Measurements from ENCODE around the gene MXD3. TPM values are rescaled to one million over a fixed set of nuclear protein-coding genes. Genes with fewer than 3 reads are reported as not detected.

The MXD3 gene
- total and polyA plus RNA-seq, 10 of the 15 experiments (the other 5 are each of a cell fraction or from before 2014, with no cell fraction given), result 0.24 to 29.8 (median 13.5) TPM

- TF ChIP-seq REST (IDR thresholded peaks at IDR 0.05; ENCODE audit: low read depth, low read length) (0 out of 2 replicates have a peak, but pooled peaks have one; percentile 9), MYB (IDR thresholded peaks at IDR 0.05; ENCODE audit: borderline replicate concordance, low read depth, low read length) (peak; percentile 78), LARP7 (IDR thresholded peaks at IDR 0.05) (peak; percentile 88), MYC (IDR thresholded peaks at IDR 0.05; ENCODE audit: insufficient read depth, insufficient read length, insufficient replicate concordance, low read length, severe bottlenecking) (peak; percentile 58), SRF (IDR thresholded peaks at IDR 0.05; ENCODE audit: low read depth in 2 of 2, low read length in 2 of 2) (peak; percentile 54 to 85; a peak in 3 of 4 replicates), RELA (IDR thresholded peaks at IDR 0.05; ENCODE audit: borderline replicate concordance, partially characterized antibody) (peak; percentile 58), GATAD2B (conservative IDR thresholded peaks at IDR 0.05; ENCODE audit: low read depth) (peak; percentile 91; the same call in 1 of the 2 replicates), CTCF (IDR thresholded peaks at IDR 0.05 in 2 of 3, conservative IDR thresholded peaks at IDR 0.05 in 1 of 3; ENCODE audit: control insufficient read depth in 2 of 3, extremely low read depth in 1 of 3, insufficient read depth in 1 of 3, low read depth in 3 of 3, low read length in 3 of 3) (no peak), EP300 (IDR thresholded peaks at IDR 0.05; ENCODE audit: borderline replicate concordance in 1 of 2, control insufficient read depth in 1 of 2, low read depth in 2 of 2, low read length in 2 of 2) (no peak), RFX5 (IDR thresholded peaks at IDR 0.05; ENCODE audit: low read depth, low read length) (no peak), NFYA (IDR thresholded peaks at IDR 0.05; ENCODE audit: borderline replicate concordance, low read depth, low read length) (peak; percentile 92), CEBPB (IDR thresholded peaks at IDR 0.05; ENCODE audit: borderline replicate concordance in 1 of 2, low read depth in 2 of 2, low read length in 2 of 2) (no peak), IRF5 (IDR thresholded peaks at IDR 0.05; ENCODE audit: borderline replicate concordance) (peak; percentile 89), CBX5 (IDR thresholded peaks at IDR 0.05; ENCODE audit: low read depth) (no peak), SMAD1 (IDR thresholded peaks at IDR 0.05; ENCODE audit: low read depth, partially characterized antibody) (no peak), TAF1 (IDR thresholded peaks at IDR 0.05; ENCODE audit: borderline replicate concordance, low read depth, low read length) (peak; percentile 90), NR2C1 (IDR thresholded peaks at IDR 0.05) (peak; percentile 76), PKNOX1 (IDR thresholded peaks at IDR 0.05) (peak; percentile 99), RB1 (IDR thresholded peaks at IDR 0.05; ENCODE audit: borderline replicate concordance) (0 out of 2 replicates have a peak, but pooled peaks have one; percentile 92), FOXK2 (IDR thresholded peaks at IDR 0.05) (peak; percentile 56)
Observed at GRCh38 chr5:177351392-177352329, 40.0 kb upstream of the MXD3 start, which contains the start of gene LMAN2 (continued).

Data from GM12878 (cell line).